GM10248 (cell line): Measurements from ENCODE around the gene PPY.

Source experiments
- CTCF ChIA-PET: fragments of 300-600 bp; sonication (Branson Sonifier 250); formaldehyde crosslinking; extraction: SDS; loops from one replicate; lab custom pipeline; 2021; ENCODE audit warnings: antibody characterized with exemption; lab: Yijun Ruan, JAX
- POLR2A ChIA-PET: fragments of 350-650 bp; sonication (Branson Sonifier 250); formaldehyde crosslinking; extraction: SDS; loops from one replicate; lab custom pipeline; 2020; ENCODE audit warnings: antibody characterized with exemption; lab: Yijun Ruan, JAX
- DNase-seq: peaks from one replicate; pipeline ENCODE4 v3.0.0; 2012; ENCODE audit errors: extremely low spot score
- TF ChIP-seq, protein P1 (sequence below): IDR thresholded peaks from 2 replicates; pipeline ENCODE4 v1.5.1; 2012; ENCODE audit warnings: mild to moderate bottlenecking, low read depth; ENCODE audit errors: extremely low read depth, missing control alignments, control extremely low read depth

The PPY gene

DNA sequence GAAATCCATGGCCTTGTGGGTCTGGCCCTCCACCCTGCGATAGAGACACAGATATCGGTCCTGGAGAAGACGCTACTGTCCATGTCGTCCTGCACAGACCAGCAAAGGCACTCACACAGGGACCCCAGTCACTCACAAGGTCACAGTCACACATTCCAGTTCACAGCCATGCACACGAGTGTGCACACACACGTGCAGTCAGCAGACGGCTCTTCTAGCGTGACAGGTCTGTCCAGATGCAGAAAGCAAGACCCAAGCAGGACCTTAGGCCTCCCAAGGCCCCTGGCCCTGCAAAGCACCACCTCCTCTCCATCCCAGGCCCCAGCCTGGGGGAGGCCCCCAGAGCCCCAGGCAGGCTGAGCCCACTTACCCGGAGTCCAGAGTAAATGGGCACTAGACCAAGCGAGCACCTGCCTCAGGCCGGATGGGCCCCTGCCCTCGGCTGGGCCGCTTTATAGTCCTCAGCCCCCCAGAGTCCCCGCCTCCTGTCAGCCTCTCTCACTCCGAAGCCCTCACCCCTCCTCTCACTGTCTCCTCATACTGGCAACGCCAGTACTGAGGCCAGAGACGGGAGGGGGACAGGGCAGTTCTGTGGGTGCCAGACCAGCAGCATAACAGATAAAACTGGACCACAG is at the start of gene PPY:
Gene PPY, minus strand, starts transcription at position 426 of the 635 bp plus-strand sequence. CDS start 822 bp downstream, outside the sequence.
- POLR2A ChIA-PET = no interaction called here
- CTCF ChIA-PET = interaction anchor here (1.1 to 5.8 kb wide), 8 partner anchors 13 to 226 kb away, joined by 4 to 67 read pairs (median 32); partner anchors contain the start of gene PYY
- TF ChIP-seq, protein P1, sequence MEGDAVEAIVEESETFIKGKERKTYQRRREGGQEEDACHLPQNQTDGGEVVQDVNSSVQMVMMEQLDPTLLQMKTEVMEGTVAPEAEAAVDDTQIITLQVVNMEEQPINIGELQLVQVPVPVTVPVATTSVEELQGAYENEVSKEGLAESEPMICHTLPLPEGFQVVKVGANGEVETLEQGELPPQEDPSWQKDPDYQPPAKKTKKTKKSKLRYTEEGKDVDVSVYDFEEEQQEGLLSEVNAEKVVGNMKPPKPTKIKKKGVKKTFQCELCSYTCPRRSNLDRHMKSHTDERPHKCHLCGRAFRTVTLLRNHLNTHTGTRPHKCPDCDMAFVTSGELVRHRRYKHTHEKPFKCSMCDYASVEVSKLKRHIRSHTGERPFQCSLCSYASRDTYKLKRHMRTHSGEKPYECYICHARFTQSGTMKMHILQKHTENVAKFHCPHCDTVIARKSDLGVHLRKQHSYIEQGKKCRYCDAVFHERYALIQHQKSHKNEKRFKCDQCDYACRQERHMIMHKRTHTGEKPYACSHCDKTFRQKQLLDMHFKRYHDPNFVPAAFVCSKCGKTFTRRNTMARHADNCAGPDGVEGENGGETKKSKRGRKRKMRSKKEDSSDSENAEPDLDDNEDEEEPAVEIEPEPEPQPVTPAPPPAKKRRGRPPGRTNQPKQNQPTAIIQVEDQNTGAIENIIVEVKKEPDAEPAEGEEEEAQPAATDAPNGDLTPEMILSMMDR = no peak

DNA sequence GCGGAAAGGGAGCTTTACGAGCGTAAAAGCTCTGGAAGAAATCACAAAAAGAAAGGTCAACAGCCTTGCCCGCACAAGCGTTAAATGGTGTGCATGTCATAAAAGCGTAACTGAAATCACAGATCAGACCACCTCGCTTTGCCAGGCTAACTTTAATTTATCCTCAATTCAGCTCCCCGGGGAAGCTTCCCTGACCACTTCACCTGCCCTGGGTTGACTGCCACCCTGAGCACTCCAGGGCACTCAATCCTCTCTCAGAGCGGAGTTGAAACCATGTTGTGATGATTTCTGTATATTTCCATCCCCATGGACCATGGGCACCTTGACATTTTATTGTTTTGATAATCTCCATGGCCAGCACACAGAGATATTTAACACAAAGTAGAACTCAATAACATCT is 46.0 kb upstream of the PPY start:
- TF ChIP-seq, protein P1 = no peak
- no peak for DNase-seq
- POLR2A ChIA-PET = no interaction called here
- CTCF ChIA-PET = interaction anchor here (1.1 to 2.0 kb wide), 3 partner anchors 8 to 110 kb away, joined by 3 to 7 read pairs (median 4); no protein-coding TSS in a partner anchor

More for the DNA sequence above, at the start of gene PPY:
- DNase-seq = no peak

- DNase-seq = no peak
- POLR2A ChIA-PET = no interaction called here
- CTCF ChIA-PET = interaction anchor here (0.9 to 2.0 kb wide), 4 partner anchors 9 to 109 kb away, joined by 3 to 7 read pairs (median 4); partner anchors contain the start of gene TMEM101
- TF ChIP-seq, protein P1 = no peak
Measured at GRCh38 chr17:43987131-43988021, 45.1 kb upstream of the PPY start.

- CTCF ChIA-PET = interaction anchor here (0.9 to 2.0 kb wide), 3 partner anchors 28 to 108 kb away, joined by 3 to 7 read pairs (median 5); partner anchors contain the start of gene TMEM101
- DNase-seq = no peak
- POLR2A ChIA-PET = no interaction called here
- TF ChIP-seq, protein P1 = no peak
Measured at GRCh38 chr17:43986225-43986981, 44.1 kb upstream of the PPY start.

- POLR2A ChIA-PET = no interaction called here
- TF ChIP-seq, protein P1 = no peak
- CTCF ChIA-PET = interaction anchor here (1.1 kb wide), 1 partner anchor 40 kb away, joined by 5 read pairs; no protein-coding TSS in a partner anchor
- DNase-seq = no peak
Measured at GRCh38 chr17:43984521-43984920, 42.2 kb upstream of the PPY start.
